HepG2 (cell line): Measurements from ENCODE around the gene PLD3. TPM values are rescaled to one million over a fixed set of nuclear protein-coding genes. Genes with fewer than 3 reads are reported as not detected.
A peak's percentile ranks its signal among the peaks of the same experiment; 100 is the strongest.

ENCODE experiments used
- ARID2 ChIP-seq: sonication (generic); formaldehyde crosslinking; IDR thresholded peaks from 2 replicates; pipeline ENCODE4 v1.8.1; 2022; ENCODE audit warnings: mild to moderate bottlenecking, missing genetic modification reagents, borderline replicate concordance
- ARNT2 ChIP-seq: sonication (generic); formaldehyde crosslinking; IDR thresholded peaks from 2 replicates; pipeline ENCODE4 v1.8.0; 2022; ENCODE audit warnings: mild to moderate bottlenecking, low read depth, missing genetic modification reagents, moderate library complexity
- CBFB ChIP-seq: sonication (generic); formaldehyde crosslinking; IDR thresholded peaks from 2 replicates; pipeline ENCODE4 v1.4.0; 2020; ENCODE audit warnings: missing genetic modification reagents
- CEBPG ChIP-seq: IDR thresholded peaks from 2 replicates; pipeline ENCODE4 v1.6.1; 2016
- ELF1 ChIP-seq: sonication (generic); formaldehyde crosslinking; IDR thresholded peaks from 2 replicates; pipeline ENCODE4 v1.4.0; 2020; ENCODE audit warnings: missing genetic modification reagents
- GABPA ChIP-seq, 2 experiments: IDR thresholded peaks; 2 replicates each; pipeline ENCODE4 v1.6.1; 2011 to 2016; ENCODE audit warnings: low read depth in 2 of 2, low read length in 1 of 2, missing biosample characterization in 1 of 2, missing genetic modification characterization in 1 of 2
- GABPB1 ChIP-seq: IDR thresholded peaks from 2 replicates; pipeline ENCODE4 v1.6.1; 2016; ENCODE audit warnings: mild to moderate bottlenecking, missing genetic modification reagents, moderate library complexity, missing compliant biosample characterization
- HNF1A ChIP-seq, 2 experiments: sonication (generic) in 1 of 2; formaldehyde crosslinking in 1 of 2; IDR thresholded peaks; 2 replicates each; pipeline versions ENCODE4 v1.4.0 to v1.6.1; 2016 to 2020; ENCODE audit warnings: borderline replicate concordance in 1 of 2, low read depth in 1 of 2, mild to moderate bottlenecking in 1 of 2, missing genetic modification reagents in 1 of 2
- KMT2B ChIP-seq: IDR thresholded peaks from 2 replicates; pipeline ENCODE4 v1.6.1; 2016; ENCODE audit warnings: missing genetic modification reagents, missing compliant biosample characterization
- MBD4 ChIP-seq: IDR thresholded peaks from 2 replicates; pipeline ENCODE4 v1.6.1; 2012; ENCODE audit warnings: low read length, inconsistent platforms, borderline replicate concordance
- MYC ChIP-seq: sonication (generic); formaldehyde crosslinking; IDR thresholded peaks from 2 replicates; pipeline ENCODE4 v1.9.0; 2021; ENCODE audit warnings: missing genetic modification reagents, borderline replicate concordance
- PBX2 ChIP-seq: IDR thresholded peaks from 2 replicates; pipeline ENCODE4 v1.6.1; 2016; ENCODE audit warnings: control low read depth
- PHF8 ChIP-seq: sonication (generic); formaldehyde crosslinking; IDR thresholded peaks from 2 replicates; pipeline ENCODE4 v1.5.0; 2020; ENCODE audit warnings: missing genetic modification reagents
- RARA ChIP-seq: IDR thresholded peaks from 2 replicates; pipeline ENCODE4 v1.6.1; 2016; ENCODE audit warnings: missing genetic modification reagents, missing compliant biosample characterization
- TAF1 ChIP-seq: sonication (generic); formaldehyde crosslinking; IDR thresholded peaks from 2 replicates; pipeline ENCODE4 v1.4.0; 2020; ENCODE audit warnings: missing genetic modification reagents
- ZBTB1 ChIP-seq: sonication (generic); formaldehyde crosslinking; IDR thresholded peaks from 2 replicates; pipeline ENCODE4 v1.4.0; 2020; ENCODE audit warnings: missing genetic modification reagents, borderline replicate concordance
- ZC3H13 ChIP-seq: sonication (generic); formaldehyde crosslinking; IDR thresholded peaks from 2 replicates; pipeline ENCODE4 v1.8.1; 2023; ENCODE audit warnings: mild to moderate bottlenecking, missing genetic modification reagents, moderate library complexity
- ZNF350 ChIP-seq: sonication (generic); formaldehyde crosslinking; IDR thresholded peaks from 2 replicates; pipeline ENCODE4 v1.4.0; 2020; ENCODE audit warnings: mild to moderate bottlenecking, low read depth, missing genetic modification reagents, borderline replicate concordance
- ZNF430 ChIP-seq: sonication (generic); formaldehyde crosslinking; IDR thresholded peaks from 2 replicates; pipeline ENCODE4 v1.9.0; 2021; ENCODE audit warnings: mild to moderate bottlenecking, missing genetic modification reagents
- ZNF790 ChIP-seq: sonication (generic); formaldehyde crosslinking; IDR thresholded peaks from 2 replicates; pipeline ENCODE4 v1.8.0; 2022; ENCODE audit warnings: missing genetic modification reagents, mild to moderate bottlenecking, borderline replicate concordance
- polyA plus RNA-seq, 8 experiments: library from polyadenylated mRNA; depleted of rRNA in 3 of 8; stranded (reverse) in 7 of 8; unstranded in 1 of 8; fragments of >200 nt; fragmentation: Illumina TruSeq in 4 of 8; extraction: Trizol in 4 of 8; gene quantifications; 2 replicates each; pipeline versions ENCODE4 v1.2.1 to v1.2.3, GENCODE V29; 2011 to 2016; ENCODE audit warnings: low read depth in 4 of 8, missing spikeins in 1 of 8, mixed read lengths in 1 of 8; ENCODE audit not compliant: insufficient read depth in 1 of 8
- total RNA-seq, 5 experiments: library from RNA; depleted of rRNA; stranded (reverse); fragments of >200 nt; fragmentation: Illumina TruSeq; extraction: Trizol; gene quantifications; 2 replicates each; pipeline ENCODE4 v1.2.3, GENCODE V29; 2016; ENCODE audit warnings: low read depth in 1 of 5
- TF ChIP-seq, protein P1 (sequence below): conservative IDR thresholded peaks from 2 replicates; pipeline ENCODE4 v1.6.1; 2018; ENCODE audit warnings: missing genetic modification reagents
- TF ChIP-seq, protein P2 (sequence below): IDR thresholded peaks from 2 replicates; pipeline ENCODE4 v1.6.1; 2016; ENCODE audit warnings: low read depth

The PLD3 gene
- total and polyA plus RNA-seq, 2 of the 13 experiments (the other 11 are each of a cell fraction or from before 2014, with no cell fraction given), result 45.7 to 164 TPM

GRCh38 chr19:40416918-40417642, 68.6 kb downstream of the PLD3 start (continued):
- TF ChIP-seq, protein P1, sequence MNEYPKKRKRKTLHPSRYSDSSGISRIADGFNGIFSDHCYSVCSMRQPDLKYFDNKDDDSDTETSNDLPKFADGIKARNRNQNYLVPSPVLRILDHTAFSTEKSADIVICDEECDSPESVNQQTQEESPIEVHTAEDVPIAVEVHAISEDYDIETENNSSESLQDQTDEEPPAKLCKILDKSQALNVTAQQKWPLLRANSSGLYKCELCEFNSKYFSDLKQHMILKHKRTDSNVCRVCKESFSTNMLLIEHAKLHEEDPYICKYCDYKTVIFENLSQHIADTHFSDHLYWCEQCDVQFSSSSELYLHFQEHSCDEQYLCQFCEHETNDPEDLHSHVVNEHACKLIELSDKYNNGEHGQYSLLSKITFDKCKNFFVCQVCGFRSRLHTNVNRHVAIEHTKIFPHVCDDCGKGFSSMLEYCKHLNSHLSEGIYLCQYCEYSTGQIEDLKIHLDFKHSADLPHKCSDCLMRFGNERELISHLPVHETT, result no peak
- no peak for TF ChIP-seq ARID2 (CRISPR knock-in tag)
- no peak for TF ChIP-seq ZNF350 (CRISPR knock-in tag)
- peak; percentile 35; the same call in 1 of the 2 replicates for TF ChIP-seq MYC (CRISPR knock-in tag)
- peak; percentile 24; the same call in 1 of the 2 replicates for TF ChIP-seq PHF8 (CRISPR knock-in tag)
- no peak for TF ChIP-seq ZNF430 (CRISPR knock-in tag)
- TF ChIP-seq PBX2, result no peak
- TF ChIP-seq CBFB (CRISPR knock-in tag), result peak; percentile 47; the same call in 1 of the 2 replicates
- TF ChIP-seq ZNF790 (CRISPR knock-in tag), result no peak
- TF ChIP-seq CEBPG (CRISPR knock-in tag), result 0 out of 2 replicates have a peak, but pooled peaks have one; percentile 10
- TF ChIP-seq ZC3H13 (CRISPR knock-in tag), result no peak
- peak; percentile 56 for TF ChIP-seq GABPB1
- no peak for TF ChIP-seq ARNT2 (CRISPR knock-in tag)
- TF ChIP-seq RARA (CRISPR knock-in tag), result peak; percentile 69
- peak; percentile 62; the same call in 1 of the 2 replicates for TF ChIP-seq TAF1
- TF ChIP-seq KMT2B, result no peak
- TF ChIP-seq GABPA (IDR thresholded peaks at IDR 0.05; ENCODE audit: low read depth, low read length), result no peak
- TF ChIP-seq GABPA (CRISPR knock-in tag; IDR thresholded peaks at IDR 0.05; ENCODE audit: low read depth), result peak; percentile 65; the same call in 1 of the 2 replicates
- TF ChIP-seq ZBTB1, result no peak
- TF ChIP-seq HNF1A (IDR thresholded peaks at IDR 0.05; ENCODE audit: low read depth), result no peak
- no peak; the same call in 1 of the 2 replicates for TF ChIP-seq HNF1A (CRISPR knock-in tag; IDR thresholded peaks at IDR 0.05; ENCODE audit: borderline replicate concordance)
- TF ChIP-seq, protein P2, sequence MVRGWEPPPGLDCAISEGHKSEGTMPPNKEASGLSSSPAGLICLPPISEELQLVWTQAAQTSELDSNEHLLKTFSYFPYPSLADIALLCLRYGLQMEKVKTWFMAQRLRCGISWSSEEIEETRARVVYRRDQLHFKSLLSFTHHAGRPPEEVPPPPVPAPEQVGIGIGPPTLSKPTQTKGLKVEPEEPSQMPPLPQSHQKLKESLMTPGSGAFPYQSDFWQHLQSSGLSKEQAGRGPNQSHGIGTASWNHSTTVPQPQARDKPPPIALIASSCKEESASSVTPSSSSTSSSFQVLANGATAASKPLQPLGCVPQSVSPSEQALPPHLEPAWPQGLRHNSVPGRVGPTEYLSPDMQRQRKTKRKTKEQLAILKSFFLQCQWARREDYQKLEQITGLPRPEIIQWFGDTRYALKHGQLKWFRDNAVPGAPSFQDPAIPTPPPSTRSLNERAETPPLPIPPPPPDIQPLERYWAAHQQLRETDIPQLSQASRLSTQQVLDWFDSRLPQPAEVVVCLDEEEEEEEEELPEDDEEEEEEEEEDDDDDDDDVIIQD, result no peak
- 0 out of 2 replicates have a peak, but pooled peaks have one; percentile 27 for TF ChIP-seq ELF1 (CRISPR knock-in tag)
- no peak for TF ChIP-seq MBD4
